ENCODE measurements around the gene ZNF778.
"Not testable (repeated sequence)": the region's sequence is repeated elsewhere in the genome, so short reads cannot be mapped to it uniquely, and the experiment has no call there.

ZNF778 gene

GRCh38 chr16:89265647-89266046, 48.1 kb downstream of the ZNF778 start:
- FAIRE-seq (no peak), DNase-seq (ENCODE audit: insufficient read length, low spot score) (no peak)
- TF ChIP-seq POLR2A (IDR thresholded peaks at IDR 0.05; ENCODE audit: low read depth, low read length) (no peak), POLR2AphosphoS5 (IDR thresholded peaks at IDR 0.05; ENCODE audit: low read depth, low read length) (no peak), SPI1 (IDR thresholded peaks at IDR 0.05; ENCODE audit: low read depth, low read length) (no peak), PAX5 (IDR thresholded peaks at IDR 0.05; ENCODE audit: insufficient read depth, low read length, severe bottlenecking) (no peak), TAF1 (IDR thresholded peaks at IDR 0.05; ENCODE audit: low read depth, low read length) (no peak)

- no peak for TF ChIP-seq PAX5 (IDR thresholded peaks at IDR 0.05; ENCODE audit: insufficient read depth, low read length, severe bottlenecking)
- TF ChIP-seq SPI1 (IDR thresholded peaks at IDR 0.05; ENCODE audit: low read depth, low read length), result no peak
- no peak for TF ChIP-seq POLR2A (IDR thresholded peaks at IDR 0.05; ENCODE audit: low read depth, low read length)
- no peak for TF ChIP-seq TAF1 (IDR thresholded peaks at IDR 0.05; ENCODE audit: low read depth, low read length)
- no peak for TF ChIP-seq POU2F2 (IDR thresholded peaks at IDR 0.05; ENCODE audit: low read depth, low read length)
- no peak for TF ChIP-seq POLR2AphosphoS5 (IDR thresholded peaks at IDR 0.05; ENCODE audit: low read depth, low read length)
- DNase-seq (ENCODE audit: insufficient read length, low spot score) (no peak), FAIRE-seq (no peak)
Observed at GRCh38 chr16:89266521-89267134, 49.1 kb downstream of the ZNF778 start.

- DNase-seq (ENCODE audit: insufficient read length, low spot score); FAIRE-seq: not testable (repeated sequence)
Observed at GRCh38 chr16:89267746-89268145, 50.2 kb downstream of the ZNF778 start.

- TF ChIP-seq POLR2AphosphoS5 (IDR thresholded peaks at IDR 0.05; ENCODE audit: low read depth, low read length) (no peak), POU2F2 (IDR thresholded peaks at IDR 0.05; ENCODE audit: low read depth, low read length) (no peak), POLR2A (IDR thresholded peaks at IDR 0.05; ENCODE audit: low read depth, low read length) (no peak), PAX5 (IDR thresholded peaks at IDR 0.05; ENCODE audit: insufficient read depth, low read length, severe bottlenecking) (no peak), SPI1 (IDR thresholded peaks at IDR 0.05; ENCODE audit: low read depth, low read length) (no peak), TAF1 (IDR thresholded peaks at IDR 0.05; ENCODE audit: low read depth, low read length) (no peak)
- no peak for DNase-seq (ENCODE audit: insufficient read length, low spot score)
Observed at GRCh38 chr16:89268585-89268984, 51.1 kb downstream of the ZNF778 start.

GRCh38 chr16:89268987-89269735, 51.7 kb downstream of the ZNF778 start:
- FAIRE-seq, result no peak
- no peak for TF ChIP-seq PAX5 (IDR thresholded peaks at IDR 0.05; ENCODE audit: insufficient read depth, low read length, severe bottlenecking)
- no peak for TF ChIP-seq POLR2AphosphoS5 (IDR thresholded peaks at IDR 0.05; ENCODE audit: low read depth, low read length)
- no peak for TF ChIP-seq POLR2A (IDR thresholded peaks at IDR 0.05; ENCODE audit: low read depth, low read length)
- TF ChIP-seq TAF1 (IDR thresholded peaks at IDR 0.05; ENCODE audit: low read depth, low read length), result no peak
- TF ChIP-seq POU2F2 (IDR thresholded peaks at IDR 0.05; ENCODE audit: low read depth, low read length), result no peak
- TF ChIP-seq SPI1 (IDR thresholded peaks at IDR 0.05; ENCODE audit: low read depth, low read length), result no peak

More at GRCh38 chr16:89268585-89268984, 51.1 kb downstream of the ZNF778 start:
- no peak for FAIRE-seq

GRCh38 chr16:89269805-89270665, 52.5 kb downstream of the ZNF778 start:
- FAIRE-seq (no peak), DNase-seq (ENCODE audit: insufficient read length, low spot score) (no peak)
- TF ChIP-seq PAX5 (IDR thresholded peaks at IDR 0.05; ENCODE audit: insufficient read depth, low read length, severe bottlenecking), result no peak
- no peak for TF ChIP-seq TAF1 (IDR thresholded peaks at IDR 0.05; ENCODE audit: low read depth, low read length)
- no peak for TF ChIP-seq POLR2AphosphoS5 (IDR thresholded peaks at IDR 0.05; ENCODE audit: low read depth, low read length)
- TF ChIP-seq POLR2A (IDR thresholded peaks at IDR 0.05; ENCODE audit: low read depth, low read length), result no peak
- TF ChIP-seq SPI1 (IDR thresholded peaks at IDR 0.05; ENCODE audit: low read depth, low read length), result no peak
- no peak for TF ChIP-seq POU2F2 (IDR thresholded peaks at IDR 0.05; ENCODE audit: low read depth, low read length)

More at GRCh38 chr16:89268987-89269735, 51.7 kb downstream of the ZNF778 start:
- DNase-seq (ENCODE audit: insufficient read length, low spot score), result no peak

GRCh38 chr16:89270666-89271345, 53.3 kb downstream of the ZNF778 start:
- FAIRE-seq (no peak), DNase-seq (ENCODE audit: insufficient read length, low spot score) (no peak)
- TF ChIP-seq POLR2A (IDR thresholded peaks at IDR 0.05; ENCODE audit: low read depth, low read length), result no peak
- no peak for TF ChIP-seq SPI1 (IDR thresholded peaks at IDR 0.05; ENCODE audit: low read depth, low read length)
- TF ChIP-seq PAX5 (IDR thresholded peaks at IDR 0.05; ENCODE audit: insufficient read depth, low read length, severe bottlenecking), result no peak
- no peak for TF ChIP-seq TAF1 (IDR thresholded peaks at IDR 0.05; ENCODE audit: low read depth, low read length)
- no peak for TF ChIP-seq POLR2AphosphoS5 (IDR thresholded peaks at IDR 0.05; ENCODE audit: low read depth, low read length)
- TF ChIP-seq POU2F2 (IDR thresholded peaks at IDR 0.05; ENCODE audit: low read depth, low read length), result no peak

- no peak for DNase-seq (ENCODE audit: insufficient read length, low spot score)
- TF ChIP-seq POU2F2 (IDR thresholded peaks at IDR 0.05; ENCODE audit: low read depth, low read length) (no peak), SPI1 (IDR thresholded peaks at IDR 0.05; ENCODE audit: low read depth, low read length) (no peak), PAX5 (IDR thresholded peaks at IDR 0.05; ENCODE audit: insufficient read depth, low read length, severe bottlenecking) (no peak)
- no peak for FAIRE-seq
Observed at GRCh38 chr16:89272631-89273030, 55.1 kb downstream of the ZNF778 start.
